Endothelial cell of umbilical vein (primary cell): Measurements from ENCODE around the gene PREP. TPM values are rescaled to one million over a fixed set of nuclear protein-coding genes. Genes with fewer than 3 reads are reported as not detected.

Experiments
- BruUV-seq: library from RNA; stranded (reverse); fragments of 400-500 nt; replicated peaks from 2 replicates; lab custom pipeline; 2021; lab: Mats Ljungman, UMichigan
- CTCF ChIA-PET: fragments of 300-600, 350-600 bp; sonication (Branson Sonifier 250); formaldehyde crosslinking; loops from one replicate; lab custom pipeline; 2021; ENCODE audit warnings: antibody characterized with exemption, inconsistent platforms; lab: Charles Lee
- POLR2A ChIA-PET: fragments of 300-600, 350-600 bp; sonication (Branson Sonifier 250); formaldehyde crosslinking; loops from one replicate; lab custom pipeline; 2021; ENCODE audit warnings: antibody characterized with exemption, inconsistent platforms; lab: Charles Lee
- DNase-seq: peaks from one replicate; pipeline ENCODE4 v3.0.0-alpha.2; 2011; ENCODE audit warnings: low read depth, low spot score
- FAIRE-seq: peaks from 2 replicates; lab custom pipeline; 2011; peaks lifted over from hg19 to GRCh38; lab: Jason Lieb, UNC
- H2AFZ ChIP-seq: 2 replicates; pipeline ENCODE4 v1.6.0; 2012; ENCODE audit warnings: low read depth, low read length, control low read depth, inconsistent platforms
- H3K27ac ChIP-seq: 2 replicates; pipeline ENCODE4 v1.5.1; 2011; ENCODE audit warnings: low read depth, mild to moderate bottlenecking, control low read depth, low read length, moderate library complexity; ENCODE audit not compliant: insufficient read depth
- H3K27me3 ChIP-seq, 2 experiments: 2 replicates each; pipeline versions ENCODE4 v1.6.0 to v1.6.1; 2011; ENCODE audit warnings: low read length in 2 of 2, mixed read lengths in 1 of 2; ENCODE audit not compliant: control insufficient read depth in 2 of 2, insufficient read depth in 2 of 2
- H3K36me3 ChIP-seq, 2 experiments: 2 replicates in 1 of 2; 3 replicates in 1 of 2; pipeline ENCODE4 v1.5.1; 2011; ENCODE audit warnings: low read length in 2 of 2, mild to moderate bottlenecking in 1 of 2, moderate library complexity in 1 of 2; ENCODE audit not compliant: control insufficient read depth in 2 of 2, insufficient read depth in 2 of 2; ENCODE audit errors: extremely low read depth in 1 of 2
- H3K4me1 ChIP-seq: 3 replicates; pipeline ENCODE4 v1.5.1; 2011; ENCODE audit warnings: mild to moderate bottlenecking, low read length; ENCODE audit not compliant: control insufficient read depth, insufficient read depth; ENCODE audit errors: extremely low read depth
- H3K4me2 ChIP-seq: 2 replicates; pipeline ENCODE4 v1.6.1; 2011; ENCODE audit warnings: low read length, control low read depth, mixed read lengths; ENCODE audit not compliant: insufficient read depth
- H3K4me3 ChIP-seq, 3 experiments: fragments of 200-600 bp in 1 of 3; sonication (generic), shearing (Covaris generic) in 1 of 3; replicated peaks in 1 of 3; 2 replicates each; pipeline ENCODE4 v1.5.1; 2011 to 2016; ENCODE audit warnings: control low read depth in 3 of 3, low read length in 3 of 3, mild to moderate bottlenecking in 2 of 3, inconsistent platforms in 1 of 3, low read depth in 1 of 3, moderate library complexity in 1 of 3; ENCODE audit not compliant: insufficient read depth in 1 of 3
- H3K79me2 ChIP-seq: 2 replicates; pipeline ENCODE4 v1.6.0; 2012; ENCODE audit warnings: low read length, inconsistent platforms; ENCODE audit not compliant: control insufficient read depth, insufficient read depth
- H3K9ac ChIP-seq: replicated peaks from 2 replicates; pipeline ENCODE3; 2011; ENCODE audit warnings: low read length, control low read depth; ENCODE audit not compliant: insufficient read depth; ENCODE audit errors: extremely low read depth
- H3K9me1 ChIP-seq: replicated peaks from 3 replicates; pipeline ENCODE4 v1.6.0; 2011; ENCODE audit warnings: mild to moderate bottlenecking, low read length; ENCODE audit not compliant: control insufficient read depth, insufficient read depth; ENCODE audit errors: extremely low read depth
- H3K9me3 ChIP-seq: replicated peaks from 2 replicates; pipeline ENCODE4 v1.5.1; 2012; ENCODE audit warnings: low read length, inconsistent platforms; ENCODE audit not compliant: control insufficient read depth, insufficient read depth
- H4K20me1 ChIP-seq: replicated peaks from 2 replicates; pipeline ENCODE3; 2011; ENCODE audit warnings: mild to moderate bottlenecking, low read length; ENCODE audit not compliant: control insufficient read depth, insufficient read depth; ENCODE audit errors: extremely low read depth
- EZH2 ChIP-seq: IDR thresholded peaks from 2 replicates; pipeline ENCODE4 v1.6.1; 2012; ENCODE audit warnings: borderline replicate concordance, low read depth, mild to moderate bottlenecking, moderate library complexity, low read length, inconsistent platforms; ENCODE audit not compliant: severe bottlenecking
- FOS ChIP-seq: IDR thresholded peaks from 2 replicates; pipeline ENCODE4 v1.6.1; 2011; ENCODE audit warnings: mild to moderate bottlenecking, low read length, moderate library complexity, borderline replicate concordance; ENCODE audit not compliant: insufficient read depth
- GATA2 ChIP-seq: IDR thresholded peaks from 2 replicates; pipeline ENCODE4 v1.7.0; 2011; ENCODE audit warnings: low read depth, mild to moderate bottlenecking, moderate library complexity, mixed read lengths, low read length; ENCODE audit not compliant: insufficient read length, insufficient read depth
- JUN ChIP-seq: IDR thresholded peaks from 2 replicates; pipeline ENCODE4 v1.6.1; 2011; ENCODE audit warnings: borderline replicate concordance, low read depth; ENCODE audit not compliant: insufficient read length, insufficient read depth
- MYC ChIP-seq: IDR thresholded peaks from one replicate; pipeline ENCODE4 v1.6.1; 2011; ENCODE audit warnings: mild to moderate bottlenecking, low read depth, low read length
- POLR2A ChIP-seq: IDR thresholded peaks from 2 replicates; pipeline ENCODE4 v1.6.1; 2012; ENCODE audit warnings: low read depth, mild to moderate bottlenecking, control low read depth, low read length
- POLR2AphosphoS5 ChIP-seq: IDR thresholded peaks from 2 replicates; pipeline ENCODE4 v1.6.1; 2012; ENCODE audit warnings: low read depth, mild to moderate bottlenecking, control low read depth, low read length, moderate library complexity; ENCODE audit not compliant: insufficient read depth
- dilution Hi-C: fragments of 300-500 bp; cut with MboI; formaldehyde crosslinking; loops from one replicate; pipeline ENCODE4 v1.15.0; 2019; ENCODE audit warnings: low sequenced_read_pairs; ENCODE audit not compliant: extremely low pct_ligation_motif_present
- intact Hi-C: fragments of 100-400 bp; cut with micrococcal nuclease; formaldehyde crosslinking; loops from one replicate; pipeline ENCODE4 v1.10.0; 2022
- polyA plus RNA-seq, 4 experiments: library from polyadenylated mRNA; depleted of rRNA in 3 of 4; stranded (reverse) in 3 of 4; unstranded in 1 of 4; fragments of >200 nt; gene quantifications; 2 replicates each; pipeline versions ENCODE4 v1.2.1 to v1.2.3, GENCODE V29; 2011 to 2012; ENCODE audit warnings: missing spikeins in 1 of 4
- total RNA-seq: library from RNA; stranded (reverse); gene quantifications from 2 replicates; pipeline ENCODE4 v1.2.3, GENCODE V29; 2021
- TF ChIP-seq, protein P1 (sequence below), 2 donors: IDR thresholded peaks; 1 replicate in 1 of 2; 2 replicates in 1 of 2; pipeline ENCODE4 v1.5.1; 2011; ENCODE audit warnings: low read length in 2 of 2, mild to moderate bottlenecking in 2 of 2, moderate library complexity in 2 of 2, control low read depth in 1 of 2, inconsistent platforms in 1 of 2, low read depth in 1 of 2; ENCODE audit not compliant: insufficient read depth in 1 of 2; ENCODE audit errors: extremely low read depth in 1 of 2
- TF ChIP-seq, protein P2 (sequence below): IDR thresholded peaks from 2 replicates; pipeline ENCODE4 v1.6.1; 2011; ENCODE audit not compliant: insufficient read depth, insufficient read length

Gene PREP
- total and polyA plus RNA-seq, 2 donors (not counting 3 experiments of a cell fraction or from before 2014, with no cell fraction given) = 17.2 to 37.7 TPM

DNA sequence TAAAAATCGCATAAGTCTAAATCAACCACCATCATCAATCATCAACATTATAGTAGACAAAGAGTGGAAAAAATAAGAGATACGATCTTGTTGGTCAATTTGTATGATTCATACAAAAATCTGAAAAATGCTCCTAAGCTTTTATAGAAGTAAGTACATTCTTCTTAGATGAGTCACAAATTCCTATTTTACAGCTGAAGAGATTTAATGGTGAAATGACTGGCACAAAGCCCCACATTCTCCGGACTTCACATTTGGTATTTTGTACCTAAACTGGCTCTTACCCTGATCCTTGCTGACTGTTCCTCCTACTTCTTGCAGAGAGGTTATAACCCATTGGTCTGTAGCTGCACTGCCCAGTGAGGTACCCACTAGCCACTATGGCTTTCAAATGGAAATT is 29.9 kb upstream of the PREP start:
- peak; percentile 99 for TF ChIP-seq JUN
- TF ChIP-seq EZH2 = no peak
- no peak for TF ChIP-seq POLR2A
- TF ChIP-seq GATA2 = peak; percentile 92
- TF ChIP-seq, protein P1, sequence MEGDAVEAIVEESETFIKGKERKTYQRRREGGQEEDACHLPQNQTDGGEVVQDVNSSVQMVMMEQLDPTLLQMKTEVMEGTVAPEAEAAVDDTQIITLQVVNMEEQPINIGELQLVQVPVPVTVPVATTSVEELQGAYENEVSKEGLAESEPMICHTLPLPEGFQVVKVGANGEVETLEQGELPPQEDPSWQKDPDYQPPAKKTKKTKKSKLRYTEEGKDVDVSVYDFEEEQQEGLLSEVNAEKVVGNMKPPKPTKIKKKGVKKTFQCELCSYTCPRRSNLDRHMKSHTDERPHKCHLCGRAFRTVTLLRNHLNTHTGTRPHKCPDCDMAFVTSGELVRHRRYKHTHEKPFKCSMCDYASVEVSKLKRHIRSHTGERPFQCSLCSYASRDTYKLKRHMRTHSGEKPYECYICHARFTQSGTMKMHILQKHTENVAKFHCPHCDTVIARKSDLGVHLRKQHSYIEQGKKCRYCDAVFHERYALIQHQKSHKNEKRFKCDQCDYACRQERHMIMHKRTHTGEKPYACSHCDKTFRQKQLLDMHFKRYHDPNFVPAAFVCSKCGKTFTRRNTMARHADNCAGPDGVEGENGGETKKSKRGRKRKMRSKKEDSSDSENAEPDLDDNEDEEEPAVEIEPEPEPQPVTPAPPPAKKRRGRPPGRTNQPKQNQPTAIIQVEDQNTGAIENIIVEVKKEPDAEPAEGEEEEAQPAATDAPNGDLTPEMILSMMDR (IDR thresholded peaks at IDR 0.05; ENCODE audit: extremely low read depth in 1 of 2, insufficient read depth in 1 of 2, low read depth in 1 of 2, low read length in 2 of 2) = no peak
- TF ChIP-seq, protein P2, sequence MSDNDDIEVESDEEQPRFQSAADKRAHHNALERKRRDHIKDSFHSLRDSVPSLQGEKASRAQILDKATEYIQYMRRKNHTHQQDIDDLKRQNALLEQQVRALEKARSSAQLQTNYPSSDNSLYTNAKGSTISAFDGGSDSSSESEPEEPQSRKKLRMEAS = no peak
- TF ChIP-seq MYC = no peak
- peak; percentile 94 for TF ChIP-seq FOS
- peak; percentile 42 for TF ChIP-seq POLR2AphosphoS5
- Histone ChIP-seq H3K9ac (no peak overlapping the region), H3K79me2 (no peaks in the 10 kb centered on the region), H3K4me1 (peaks cover 38% of the 10 kb centered on the region), H3K4me2 (peak overlapping the region; percentile 50), H3K36me3 (no peaks in the 10 kb centered on the region), H3K9me1 (no peaks in the 10 kb centered on the region), H2AFZ (peak overlapping the region; percentile 29), H4K20me1 (no peaks in the 10 kb centered on the region), H3K27me3 (no peaks in the 10 kb centered on the region), H3K27ac (peak overlapping the region; percentile 82), H3K9me3 (no peaks in the 10 kb centered on the region), H3K4me3 (no peak overlapping the region)
- intact Hi-C loops (loop anchor here (1.0 to 5.0 kb wide), 7 partner anchors 28 to 791 kb away; no protein-coding TSS in a partner anchor), dilution Hi-C loops (no loop called here)
- DNase-seq (peak; percentile 81), FAIRE-seq (peak; percentile 90)
- ChIA-PET POLR2A (interaction anchor here (0.5 to 1.3 kb wide), 2 partner anchors 27 to 50 kb away, joined by 5 to 7 read pairs; no protein-coding TSS in a partner anchor), CTCF (interaction anchor here (0.6 to 3.9 kb wide), 22 partner anchors 10 to 902 kb away, joined by 3 to 89 read pairs (median 10); partner anchors contain the start of gene PREP)
- BruUV-seq = no TSS peak
